Stomach (tissue), 4 donors: Measurements from ENCODE around the gene ADGRF3.
"Not testable (repeated sequence)": the region's sequence is repeated elsewhere in the genome, so short reads cannot be mapped to it uniquely, and the experiment has no call there.

Experiments used
- CTCF ChIP-seq, 7 experiments: fragments of 450-650 bp in 4 of 7; fragments of 200-600 bp in 3 of 7; sonication (generic) in 3 of 7; IDR thresholded peaks; one replicate each; pipeline ENCODE4 v1.5.1; 2016 to 2019; ENCODE audit warnings: antibody characterized with exemption in 7 of 7, control low read depth in 2 of 7, mild to moderate bottlenecking in 1 of 7
- EP300 ChIP-seq: sonication (generic); formaldehyde crosslinking; IDR thresholded peaks from one replicate; pipeline ENCODE4 v1.6.1; 2017; ENCODE audit warnings: antibody characterized with exemption

- TF ChIP-seq CTCF (IDR thresholded peaks at IDR 0.05); EP300: not testable (repeated sequence)
Measured at GRCh38 chr2:26370909-26371308, 24.3 kb upstream of the ADGRF3 start.
